PC-9 (cell line): ENCODE data around the gene MXRA7. TPM values are rescaled to one million over a fixed set of nuclear protein-coding genes. Genes with fewer than 3 reads are reported as not detected.

Experiments used
- BruUV-seq: library from RNA; stranded (reverse); fragments of 400-500 nt; replicated peaks from 2 replicates; lab custom pipeline; 2021; lab: Mats Ljungman, UMichigan
- CTCF ChIA-PET: fragments of 300-600 bp; sonication (Branson Sonifier 250); formaldehyde crosslinking; loops from one replicate; lab custom pipeline; 2022; ENCODE audit warnings: antibody characterized with exemption; lab: Charles Lee
- POLR2A ChIA-PET: fragments of 300-600 bp; sonication (Branson Sonifier 250); formaldehyde crosslinking; loops from one replicate; lab custom pipeline; 2022; ENCODE audit warnings: antibody characterized with exemption; ENCODE audit not compliant: unreplicated experiment; lab: Charles Lee
- DNase-seq, 2 experiments: peaks; one replicate each; pipeline versions ENCODE4 v3.0.0 to v3.0.0-alpha.2; 2015 to 2022; ENCODE audit warnings: mixed read lengths in 1 of 2
- H2AFZ ChIP-seq: fragments of 200-600 bp; sonication (generic); 2 replicates; pipeline ENCODE4 v1.8.1; 2017; ENCODE audit warnings: antibody characterized with exemption
- H3F3A ChIP-seq: fragments of 200-600 bp; sonication (generic); 2 replicates; pipeline ENCODE4 v1.8.1; 2017; ENCODE audit warnings: antibody characterized with exemption, mild to moderate bottlenecking, low read depth; ENCODE audit not compliant: insufficient read depth
- H3K27ac ChIP-seq: fragments of 200-600 bp; sonication (generic); 2 replicates; pipeline ENCODE4 v1.6.1; 2016; ENCODE audit warnings: mixed run types
- H3K27me3 ChIP-seq: fragments of 200-600 bp; sonication (generic); 2 replicates; pipeline ENCODE4 v1.6.1; 2016; ENCODE audit warnings: low read depth, mixed run types; ENCODE audit not compliant: insufficient read depth
- H3K36me3 ChIP-seq: fragments of 200-600 bp; sonication (generic); 2 replicates; pipeline ENCODE4 v1.6.1; 2016; ENCODE audit warnings: low read depth, mixed run types
- H3K4me1 ChIP-seq: fragments of 200-600 bp; sonication (generic); replicated peaks from 2 replicates; pipeline ENCODE4 v1.6.1; 2016; ENCODE audit warnings: mixed run types; ENCODE audit not compliant: insufficient read depth
- H3K4me2 ChIP-seq: fragments of 200-600 bp; sonication (generic); 2 replicates; pipeline ENCODE4 v1.6.1; 2017; ENCODE audit warnings: mixed run types
- H3K4me3 ChIP-seq: fragments of 200-600 bp; sonication (generic); 2 replicates; pipeline ENCODE4 v1.6.1; 2016; ENCODE audit warnings: mixed run types
- H3K79me2 ChIP-seq: fragments of 200-600 bp; sonication (generic); 2 replicates; pipeline ENCODE4 v1.6.1; 2017; ENCODE audit warnings: low read depth, mixed run types
- H3K9me2 ChIP-seq: fragments of 200-600 bp; sonication (generic); 2 replicates; pipeline ENCODE4 v1.8.1; 2017; ENCODE audit warnings: mild to moderate bottlenecking; ENCODE audit not compliant: insufficient read depth
- H3K9me3 ChIP-seq: fragments of 200-600 bp; sonication (generic); 2 replicates; pipeline ENCODE4 v1.8.1; 2016; ENCODE audit warnings: low read depth; ENCODE audit not compliant: insufficient read depth
- H4K20me1 ChIP-seq: fragments of 200-600 bp; sonication (generic); 2 replicates; pipeline ENCODE4 v1.8.1; 2017; ENCODE audit not compliant: insufficient read depth
- CTCF ChIP-seq: fragments of 200-600 bp; sonication (generic); conservative IDR thresholded peaks from 2 replicates; pipeline ENCODE4 v1.6.1; 2017; ENCODE audit warnings: mixed run types, antibody characterized with exemption, mild to moderate bottlenecking, moderate library complexity
- EZH2 ChIP-seq: fragments of 200-600 bp; sonication (generic); IDR thresholded peaks from 2 replicates; pipeline ENCODE4 v1.8.0; 2017; ENCODE audit warnings: antibody characterized with exemption, low read depth
- intact Hi-C: fragments of 100-400 bp; cut with micrococcal nuclease; formaldehyde crosslinking; loops from one replicate; pipeline ENCODE4 v1.10.0; 2022; ENCODE audit not compliant: unreplicated experiment
- total RNA-seq: library from RNA; stranded (reverse); gene quantifications from 2 replicates; pipeline ENCODE4 v1.2.3, GENCODE V29; 2021

The MXRA7 gene
- total RNA-seq, 1 experiment from 2014 or later = 5.5 TPM

- H2AFZ ChIP-seq = no peak overlapping the region
- H3K79me2 ChIP-seq = no peaks in the 10 kb centered on the region
- H3K27ac ChIP-seq = no peak overlapping the region
- DNase-seq = no peak
- H3K9me3 ChIP-seq = no peaks in the 10 kb centered on the region
- H3K36me3 ChIP-seq = no peaks in the 10 kb centered on the region
- H3K27me3 ChIP-seq = no peaks in the 10 kb centered on the region
- POLR2A ChIA-PET = no interaction called here
- H3K4me3 ChIP-seq = no peak overlapping the region
- H3K4me2 ChIP-seq = no peak overlapping the region
- TF ChIP-seq CTCF (no peak), EZH2 (no peak)
- H4K20me1 ChIP-seq = no peaks in the 10 kb centered on the region
- H3K9me2 ChIP-seq = no peaks in the 10 kb centered on the region
- H3K4me1 ChIP-seq = no peaks in the 10 kb centered on the region
- BruUV-seq = no TSS peak
- no peaks in the 10 kb centered on the region for H3F3A ChIP-seq
- CTCF ChIA-PET = interaction anchor here (0.7 kb wide), 1 partner anchor 75 kb away, joined by 17 read pairs; no protein-coding TSS in a partner anchor
- intact Hi-C loops = no loop called here
These were observed 12.9 kb downstream of the MXRA7 start for GRCh38 chr17:76697702-76698465.

- H3K27me3 ChIP-seq = no peaks in the 10 kb centered on the region
- CTCF ChIA-PET = interaction anchor here (0.7 kb wide), 1 partner anchor 74 kb away, joined by 17 read pairs; no protein-coding TSS in a partner anchor
- H3K27ac ChIP-seq = no peak overlapping the region
- no peak overlapping the region for H2AFZ ChIP-seq
- TF ChIP-seq EZH2 (no peak), CTCF (no peak)
- no peak overlapping the region for H3K4me3 ChIP-seq
- no peak for DNase-seq
- H3F3A ChIP-seq = no peaks in the 10 kb centered on the region
- POLR2A ChIA-PET = interaction anchor here (0.7 kb wide), 1 partner anchor 257 kb away, joined by 3 read pairs; no protein-coding TSS in a partner anchor
- no TSS peak for BruUV-seq
- H3K36me3 ChIP-seq = no peaks in the 10 kb centered on the region
- H3K79me2 ChIP-seq = no peaks in the 10 kb centered on the region
- no peaks in the 10 kb centered on the region for H4K20me1 ChIP-seq
- no peaks in the 10 kb centered on the region for H3K4me1 ChIP-seq
- H3K4me2 ChIP-seq = no peak overlapping the region
- intact Hi-C loops = no loop called here
- H3K9me2 ChIP-seq = no peaks in the 10 kb centered on the region
- H3K9me3 ChIP-seq = no peaks in the 10 kb centered on the region
These were observed 13.7 kb downstream of the MXRA7 start for GRCh38 chr17:76696763-76697701.

- Histone ChIP-seq H3K4me2 (no peak overlapping the region), H4K20me1 (no peaks in the 10 kb centered on the region), H3K27me3 (no peaks in the 10 kb centered on the region), H3K9me2 (no peaks in the 10 kb centered on the region), H3K4me1 (no peaks in the 10 kb centered on the region), H3K27ac (no peak overlapping the region), H3F3A (no peaks in the 10 kb centered on the region), H3K36me3 (no peaks in the 10 kb centered on the region), H3K9me3 (no peaks in the 10 kb centered on the region), H2AFZ (no peak overlapping the region), H3K79me2 (no peaks in the 10 kb centered on the region), H3K4me3 (no peak overlapping the region)
- intact Hi-C loops = no loop called here
- CTCF ChIA-PET = no interaction called here
- POLR2A ChIA-PET = interaction anchor here (0.6 kb wide), 1 partner anchor 41 kb away, joined by 3 read pairs; no protein-coding TSS in a partner anchor
- DNase-seq = no peak
- TF ChIP-seq CTCF (no peak), EZH2 (no peak)
- BruUV-seq = no TSS peak
These were observed 15.5 kb downstream of the MXRA7 start for GRCh38 chr17:76695059-76695831.
